GM12865 (cell line): ENCODE data around the gene LRFN4.

Experiments used
- DNase-seq: peaks from one replicate; pipeline ENCODE4 v3.0.0; 2010; ENCODE audit warnings: low read depth
- H3K4me3 ChIP-seq: 2 replicates; pipeline ENCODE4 v1.5.1; 2011; ENCODE audit warnings: mild to moderate bottlenecking, low read depth, low read length, control low read depth
- TF ChIP-seq, protein P1 (sequence below): IDR thresholded peaks from 2 replicates; pipeline ENCODE4 v1.5.1; 2011; ENCODE audit warnings: low read length, control low read depth, low read depth, inconsistent platforms; ENCODE audit not compliant: insufficient read depth; ENCODE audit errors: missing control alignments

The LRFN4 gene

DNA sequence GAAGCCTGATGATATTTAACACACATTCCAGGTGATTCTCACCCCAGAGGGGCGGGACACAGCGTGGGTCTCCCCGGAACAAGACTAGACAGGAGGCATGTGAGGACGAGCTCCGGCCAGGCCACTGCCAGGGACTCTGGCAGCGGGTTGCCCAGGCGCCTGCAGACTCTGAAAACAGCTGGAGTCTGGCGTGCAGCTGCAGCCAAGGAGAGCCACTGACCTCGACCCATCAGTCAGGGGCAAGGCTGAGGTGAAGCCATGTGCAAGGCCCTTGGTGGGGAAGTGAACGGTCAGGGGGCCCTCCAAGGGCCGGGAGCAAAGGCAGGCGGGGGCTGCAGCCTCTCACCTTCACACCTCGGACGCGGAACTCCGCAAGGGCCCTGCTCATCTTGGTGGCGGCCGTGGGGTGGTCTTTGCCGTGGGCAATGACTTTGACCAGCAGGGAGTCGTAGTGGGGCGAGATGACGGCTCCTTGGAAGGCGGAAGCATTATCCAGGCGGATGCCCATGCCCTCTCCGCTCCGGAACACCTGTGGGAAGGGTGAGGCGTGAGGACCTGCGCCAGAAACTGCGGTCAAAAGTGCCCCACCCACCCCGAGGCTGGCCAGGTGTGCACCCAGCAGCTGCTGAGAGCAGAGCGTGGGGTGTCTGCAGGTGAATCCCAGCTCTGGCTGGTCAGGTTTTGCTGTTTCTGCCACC lies 6.7 kb downstream of the LRFN4 start:
- no peak for DNase-seq
- H3K4me3 ChIP-seq, result no peak overlapping the region
- TF ChIP-seq, protein P1, sequence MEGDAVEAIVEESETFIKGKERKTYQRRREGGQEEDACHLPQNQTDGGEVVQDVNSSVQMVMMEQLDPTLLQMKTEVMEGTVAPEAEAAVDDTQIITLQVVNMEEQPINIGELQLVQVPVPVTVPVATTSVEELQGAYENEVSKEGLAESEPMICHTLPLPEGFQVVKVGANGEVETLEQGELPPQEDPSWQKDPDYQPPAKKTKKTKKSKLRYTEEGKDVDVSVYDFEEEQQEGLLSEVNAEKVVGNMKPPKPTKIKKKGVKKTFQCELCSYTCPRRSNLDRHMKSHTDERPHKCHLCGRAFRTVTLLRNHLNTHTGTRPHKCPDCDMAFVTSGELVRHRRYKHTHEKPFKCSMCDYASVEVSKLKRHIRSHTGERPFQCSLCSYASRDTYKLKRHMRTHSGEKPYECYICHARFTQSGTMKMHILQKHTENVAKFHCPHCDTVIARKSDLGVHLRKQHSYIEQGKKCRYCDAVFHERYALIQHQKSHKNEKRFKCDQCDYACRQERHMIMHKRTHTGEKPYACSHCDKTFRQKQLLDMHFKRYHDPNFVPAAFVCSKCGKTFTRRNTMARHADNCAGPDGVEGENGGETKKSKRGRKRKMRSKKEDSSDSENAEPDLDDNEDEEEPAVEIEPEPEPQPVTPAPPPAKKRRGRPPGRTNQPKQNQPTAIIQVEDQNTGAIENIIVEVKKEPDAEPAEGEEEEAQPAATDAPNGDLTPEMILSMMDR, result no peak

DNA sequence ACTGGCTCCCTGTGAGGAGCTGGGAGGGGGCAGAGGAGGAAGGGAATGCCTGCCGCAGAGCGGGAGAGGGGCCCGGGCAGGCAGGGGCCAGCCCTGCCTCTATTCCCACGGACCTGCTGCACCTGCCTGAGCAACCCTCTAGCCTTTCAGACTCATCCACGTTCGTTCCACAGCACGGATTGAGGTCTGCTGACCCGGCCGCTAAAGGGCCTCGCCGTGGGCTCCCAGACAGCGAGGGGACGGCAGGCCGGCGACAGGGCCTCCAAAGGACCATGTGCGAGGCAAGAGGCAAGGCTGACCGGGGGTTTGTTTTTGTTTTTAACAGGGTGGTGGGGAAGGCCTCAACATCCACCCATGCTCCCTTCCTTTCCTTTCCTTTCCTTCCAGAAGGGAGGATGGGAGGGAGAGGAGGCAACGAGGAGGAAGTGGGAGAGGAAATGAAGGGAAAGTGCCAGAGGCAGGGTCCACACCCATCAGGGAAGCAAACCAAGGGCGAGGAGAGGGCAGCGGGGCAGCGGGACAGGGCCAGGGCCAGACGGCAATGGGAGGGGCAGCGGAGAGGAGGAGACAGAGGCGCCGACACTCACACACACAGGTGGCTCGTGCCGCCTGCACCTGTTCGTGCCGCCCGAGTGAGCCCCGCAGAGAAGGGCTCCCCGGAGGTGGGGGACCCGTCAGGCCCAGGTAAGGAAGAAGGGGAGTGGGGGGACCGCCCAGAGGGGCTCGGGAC lies 7.5 kb downstream of the LRFN4 start:
- TF ChIP-seq, protein P1, result no peak
- no peak for DNase-seq
- no peak overlapping the region for H3K4me3 ChIP-seq

DNA sequence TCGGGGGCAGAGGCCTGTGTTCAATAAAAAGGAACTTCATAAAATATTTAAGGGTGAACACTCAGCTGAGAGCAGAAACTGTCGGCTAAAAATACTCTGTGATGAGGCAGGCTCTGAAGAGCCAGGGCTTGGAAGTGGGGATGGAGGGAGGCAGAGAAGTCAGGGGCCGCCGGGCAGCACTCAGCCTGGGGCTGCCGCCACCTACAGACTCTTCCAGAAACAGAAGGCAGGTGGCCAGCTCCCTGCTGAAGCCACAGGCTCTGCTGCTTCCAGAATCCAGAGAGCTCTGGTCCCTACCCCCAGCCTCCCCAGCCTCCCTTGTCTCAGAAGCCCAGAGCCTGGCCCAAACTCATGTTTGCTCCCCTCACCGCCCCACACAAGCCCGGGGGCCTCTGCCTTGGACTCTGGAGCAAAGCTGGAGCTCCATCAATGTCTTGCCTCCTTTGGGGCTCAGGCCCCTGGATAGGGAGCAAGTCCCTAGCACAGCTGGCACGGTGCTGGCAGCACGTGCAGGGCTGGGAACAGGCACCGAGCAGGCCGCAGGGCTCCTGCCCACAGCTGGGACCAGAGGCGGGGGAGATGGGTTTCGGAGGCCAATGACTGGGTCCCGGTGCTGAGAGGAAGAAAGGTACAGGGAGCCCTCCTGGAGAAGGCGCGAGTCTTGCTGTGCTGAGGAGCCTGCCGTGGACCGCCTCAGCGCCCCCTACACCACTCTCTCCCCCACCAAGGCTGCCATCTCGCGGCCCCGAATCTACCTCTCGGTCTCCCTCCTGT lies 8.2 kb downstream of the LRFN4 start:
- TF ChIP-seq, protein P1, result no peak
- DNase-seq, result no peak
- H3K4me3 ChIP-seq, result no peak overlapping the region

DNA sequence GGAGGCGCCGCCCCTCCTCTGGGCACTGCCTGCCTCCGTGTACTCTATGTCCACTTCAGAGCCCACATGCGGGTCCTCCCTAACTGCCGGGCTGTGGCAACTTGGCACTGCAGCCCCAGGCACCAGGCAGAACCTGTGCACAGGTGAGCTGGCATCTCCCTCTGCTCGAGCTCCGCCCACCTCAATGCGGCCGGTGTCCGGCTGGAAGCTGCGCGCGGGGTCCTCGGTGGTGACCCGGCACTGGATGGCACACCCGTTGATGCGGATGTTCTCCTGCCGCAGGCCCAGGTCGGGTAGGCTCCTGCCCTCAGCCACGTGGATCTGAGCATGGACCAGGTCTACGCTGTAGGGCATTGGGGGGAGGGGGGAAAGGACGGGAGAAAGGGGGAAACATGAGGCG lies 9.1 kb downstream of the LRFN4 start:
- no peak overlapping the region for H3K4me3 ChIP-seq
- TF ChIP-seq, protein P1, result no peak
- DNase-seq, result no peak

DNA sequence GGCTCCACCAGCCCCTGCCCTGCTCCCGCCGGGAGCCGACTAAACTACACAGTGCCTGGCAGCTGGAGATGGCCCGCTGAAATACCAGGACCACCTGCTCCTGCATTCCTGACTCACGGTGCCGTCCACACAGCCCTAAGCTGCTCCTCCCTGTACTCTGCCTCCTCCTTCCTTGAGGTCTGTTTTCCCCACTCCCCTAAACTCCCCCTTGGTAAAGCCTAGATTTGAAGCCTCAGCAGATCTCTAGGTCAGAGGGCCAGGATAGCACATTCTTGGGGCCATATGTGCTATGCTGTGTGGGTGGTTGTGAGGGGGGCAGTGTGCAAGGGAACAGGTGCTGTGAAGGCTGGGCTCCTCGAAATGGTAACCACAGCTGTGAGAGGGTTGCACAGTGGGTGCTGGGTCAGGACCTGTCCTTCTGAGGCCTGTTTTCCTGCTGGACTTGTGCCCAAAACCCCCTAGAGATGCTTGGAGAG lies 9.7 kb downstream of the LRFN4 start:
- TF ChIP-seq, protein P1, result no peak
- no peak for DNase-seq

DNA sequence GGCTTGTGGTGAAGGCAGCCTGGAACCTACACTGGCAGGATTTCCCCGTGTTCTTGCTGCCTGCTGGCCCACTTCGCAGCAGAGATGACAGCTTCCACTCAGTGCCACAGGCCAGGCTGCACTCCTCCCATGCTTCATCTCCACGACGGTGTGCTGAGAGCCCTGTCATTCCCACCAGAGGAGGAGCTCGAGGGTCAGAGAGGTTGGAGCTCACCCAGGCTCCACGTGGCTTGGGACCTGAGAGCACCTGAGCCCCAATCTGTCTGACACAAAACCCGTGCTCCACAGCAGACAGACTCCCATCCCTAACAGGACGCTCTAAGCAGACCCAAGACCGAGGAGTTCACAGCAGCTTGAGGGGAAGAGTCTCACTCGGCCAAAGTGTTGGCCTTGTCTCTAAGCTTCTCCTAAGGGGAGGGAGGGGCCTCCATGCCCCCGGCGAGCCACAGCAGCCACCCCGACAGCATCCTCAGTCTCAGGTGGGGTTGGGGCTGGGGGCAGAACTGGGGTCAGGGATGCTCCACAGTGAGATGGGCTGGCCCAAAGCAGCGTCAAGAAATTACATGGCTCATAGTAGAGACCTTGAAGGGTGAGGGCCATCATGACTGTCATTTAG lies 10.7 kb downstream of the LRFN4 start:
- TF ChIP-seq, protein P1, result peak; percentile 10
- DNase-seq, result no peak
- H3K4me3 ChIP-seq, result no peak overlapping the region

More for the DNA sequence above, 9.7 kb downstream of the LRFN4 start:
- no peak overlapping the region for H3K4me3 ChIP-seq
